A549 (cell line): ENCODE data around the gene NRXN2. TPM values are rescaled to one million over a fixed set of nuclear protein-coding genes. Genes with fewer than 3 reads are reported as not detected.

Source experiments
- ATAC-seq, 2 experiments: fragments of 200-7000 bp in 1 of 2; fragments of >200 bp in 1 of 2; cut with Nextera tagmentation in 1 of 2; cut with Tn5 transposase in 1 of 2; 3 replicates each; pipeline versions ENCODE4 v1.8.0 to v1.9.1; 2018 to 2020; ENCODE audit warnings: mild to moderate bottlenecking in 1 of 2, moderate library complexity in 1 of 2
- CTCF ChIA-PET: fragments of 300-600 bp; sonication (Branson Sonifier 250); formaldehyde crosslinking; extraction: SDS; loops from one replicate; lab custom pipeline; 2021; ENCODE audit warnings: antibody characterized with exemption, inconsistent platforms; lab: Yijun Ruan, JAX
- POLR2A ChIA-PET: fragments of 350-600 bp; formaldehyde crosslinking; extraction: SDS; loops from one replicate; lab custom pipeline; 2021; ENCODE audit warnings: antibody characterized with exemption, inconsistent platforms; lab: Yijun Ruan, JAX
- DNase-seq, 2 experiments: peaks; one replicate each; pipeline versions ENCODE4 v3.0.0 to v3.0.0-alpha.2; 2011 to 2016; ENCODE audit warnings: low read depth in 1 of 2, low spot score in 1 of 2
- FAIRE-seq: peaks from 2 replicates; lab custom pipeline; 2011; peaks lifted over from hg19 to GRCh38; lab: Jason Lieb, UNC
- H3K27ac ChIP-seq, 2 experiments: fragments of >200 bp; sonication (Bioruptor Twin); formaldehyde crosslinking; 3 replicates each; pipeline ENCODE4 v1.5.1; 2016 to 2017
- H3K4me1 ChIP-seq: fragments of >200 bp; sonication (Bioruptor Twin); formaldehyde crosslinking; 3 replicates; pipeline ENCODE4 v1.6.1; 2016
- H3K4me2 ChIP-seq: fragments of >200 bp; sonication (Bioruptor Twin); formaldehyde crosslinking; 3 replicates; pipeline ENCODE4 v1.6.1; 2016
- H3K4me3 ChIP-seq: fragments of >200 bp; sonication (Bioruptor Twin); formaldehyde crosslinking; 3 replicates; pipeline ENCODE4 v1.5.1; 2016
- H3K9me3 ChIP-seq: fragments of >200 bp; sonication (Bioruptor Twin); formaldehyde crosslinking; 3 replicates; pipeline ENCODE4 v1.6.1; 2016
- CBX2 ChIP-seq: fragments of 200-600 bp; sonication (generic); IDR thresholded peaks from 2 replicates; pipeline ENCODE4 v1.6.1; 2016; ENCODE audit warnings: low read depth, mild to moderate bottlenecking, borderline replicate concordance
- CBX8 ChIP-seq: fragments of 200-600 bp; sonication (generic); IDR thresholded peaks from 2 replicates; pipeline ENCODE4 v1.6.1; 2016
- CHD4 ChIP-seq: fragments of 200-600 bp; sonication (generic); IDR thresholded peaks from 2 replicates; pipeline ENCODE4 v1.6.1; 2016; ENCODE audit warnings: antibody characterized with exemption, mild to moderate bottlenecking, borderline replicate concordance
- EHF ChIP-seq: fragments of 250-450 bp; sonication (Bioruptor Pico); IDR thresholded peaks from 2 replicates; pipeline ENCODE4 v1.5.0; 2020; ENCODE audit warnings: mild to moderate bottlenecking
- EP300 ChIP-seq, 2 experiments: fragments of >200 bp; sonication (Bioruptor Twin); formaldehyde crosslinking; IDR thresholded peaks; 2 replicates in 1 of 2; 3 replicates in 1 of 2; pipeline ENCODE4 v1.6.1; 2016 to 2017
- ESRRA ChIP-seq: fragments of 150-350 bp; IDR thresholded peaks from 2 replicates; pipeline ENCODE4 v1.6.1; 2014; ENCODE audit warnings: mild to moderate bottlenecking, low read length, borderline replicate concordance
- FOSB ChIP-seq: fragments of 250-450 bp; sonication (Bioruptor Pico); IDR thresholded peaks from 2 replicates; pipeline ENCODE4 v1.5.0; 2020; ENCODE audit warnings: mild to moderate bottlenecking, moderate library complexity
- FOSL2 ChIP-seq, 2 experiments: fragments of 450-650 bp in 1 of 2; fragments of >200 bp in 1 of 2; sonication (Bioruptor Twin) in 1 of 2; formaldehyde crosslinking; IDR thresholded peaks; 2 replicates each; pipeline versions ENCODE4 v1.5.0 to v1.6.1; 2016 to 2020; ENCODE audit warnings: mild to moderate bottlenecking in 1 of 2, moderate library complexity in 1 of 2
- FOXS1 ChIP-seq: fragments of 250-450 bp; sonication (Bioruptor Pico); IDR thresholded peaks from 2 replicates; pipeline ENCODE4 v1.5.0; 2020; ENCODE audit warnings: mild to moderate bottlenecking, moderate library complexity
- GATA3 ChIP-seq: IDR thresholded peaks from 2 replicates; pipeline ENCODE4 v1.6.1; 2012; ENCODE audit warnings: borderline replicate concordance
- HES2 ChIP-seq: fragments of >200 bp; sonication (Bioruptor Twin); formaldehyde crosslinking; IDR thresholded peaks from 2 replicates; pipeline ENCODE4 v1.6.1; 2016
- HOXA7 ChIP-seq: fragments of 250-450 bp; sonication (Bioruptor Pico); IDR thresholded peaks from 2 replicates; pipeline ENCODE4 v1.5.0; 2020; ENCODE audit warnings: mild to moderate bottlenecking, moderate library complexity
- JUN ChIP-seq, 2 experiments: fragments of >200 bp; sonication (Bioruptor Twin); formaldehyde crosslinking; IDR thresholded peaks; 2 replicates in 1 of 2; 3 replicates in 1 of 2; pipeline ENCODE4 v1.6.1; 2016 to 2017
- KDM1A ChIP-seq: fragments of 200-600 bp; sonication (generic); IDR thresholded peaks from 2 replicates; pipeline ENCODE4 v1.6.1; 2016; ENCODE audit warnings: low read depth, mild to moderate bottlenecking
- MAFK ChIP-seq: fragments of 450-650 bp; IDR thresholded peaks from 2 replicates; pipeline ENCODE4 v1.6.1; 2014; ENCODE audit not compliant: partially characterized antibody
- MAZ ChIP-seq: fragments of 150-350 bp; IDR thresholded peaks from 2 replicates; pipeline ENCODE4 v1.6.1; 2014; ENCODE audit warnings: antibody characterized with exemption, low read depth, low read length, borderline replicate concordance
- MYC ChIP-seq: IDR thresholded peaks from 2 replicates; pipeline ENCODE4 v1.6.1; 2012; ENCODE audit warnings: mild to moderate bottlenecking, inconsistent platforms, low read length, improper control_type of control experiment, borderline replicate concordance
- NFE2L2 ChIP-seq: fragments of 150-350 bp; conservative IDR thresholded peaks from 2 replicates; pipeline ENCODE4 v1.6.1; 2014; ENCODE audit warnings: low read length
- NPAS2 ChIP-seq: fragments of 250-450 bp; sonication (Bioruptor Pico); IDR thresholded peaks from 2 replicates; pipeline ENCODE4 v1.8.0; 2022; ENCODE audit warnings: mild to moderate bottlenecking, moderate library complexity, borderline replicate concordance
- PBX3 ChIP-seq: IDR thresholded peaks from 2 replicates; pipeline ENCODE4 v1.6.1; 2012
- POLR2A ChIP-seq: IDR thresholded peaks from 2 replicates; pipeline ENCODE4 v1.6.1; 2012; ENCODE audit warnings: mild to moderate bottlenecking, low read length
- RFX5 ChIP-seq: fragments of 450-650 bp; IDR thresholded peaks from 2 replicates; pipeline ENCODE4 v1.7.1; 2014; ENCODE audit warnings: antibody characterized with exemption, mild to moderate bottlenecking, moderate library complexity
- RNF2 ChIP-seq: fragments of 200-600 bp; sonication (generic); IDR thresholded peaks from 2 replicates; pipeline ENCODE4 v1.6.1; 2016; ENCODE audit warnings: low read depth, mild to moderate bottlenecking, antibody characterized with exemption, moderate library complexity, borderline replicate concordance
- ZFP36 ChIP-seq: fragments of 450-650 bp; IDR thresholded peaks from 2 replicates; pipeline ENCODE4 v1.6.1; 2014; ENCODE audit warnings: borderline replicate concordance; ENCODE audit not compliant: partially characterized antibody
- ZSCAN20 ChIP-seq: fragments of 250-450 bp; sonication (Bioruptor Pico); IDR thresholded peaks from 2 replicates; pipeline ENCODE4 v1.8.0; 2022; ENCODE audit warnings: mild to moderate bottlenecking, moderate library complexity
- WGBS: methylation state at CpG from one replicate; pipeline ENCODE4 v1.1.6; 2017; ENCODE audit errors: missing lambda C conversion rate; 5-methylcytosine and 5-hydroxymethylcytosine counted together
- polyA plus RNA-seq, 4 experiments: library from polyadenylated mRNA; depleted of rRNA in 3 of 4; stranded (reverse); fragments of >200 nt; fragmentation: RNase III in 1 of 4; extraction: RNeasy Plus Mini Kit Qiagen cat#74134 plus additional on column Dnase treatment in 1 of 4; gene quantifications; 2 replicates in 3 of 4; 3 replicates in 1 of 4; pipeline ENCODE4 v1.2.3, GENCODE V29; 2011 to 2017
- TF ChIP-seq, protein P1 (sequence below): fragments of 250-450 bp; sonication (Bioruptor Pico); IDR thresholded peaks from 2 replicates; pipeline ENCODE4 v1.5.0; 2021; ENCODE audit warnings: mild to moderate bottlenecking, moderate library complexity, borderline replicate concordance
- TF ChIP-seq, protein P2 (sequence below): IDR thresholded peaks from 2 replicates; pipeline ENCODE4 v1.6.1; 2012; ENCODE audit warnings: low read depth, borderline replicate concordance
- TF ChIP-seq, protein P3 (sequence below): fragments of 250-450 bp; sonication (Bioruptor Pico); IDR thresholded peaks from 2 replicates; pipeline ENCODE4 v1.5.0; 2020; ENCODE audit warnings: low read depth, mild to moderate bottlenecking, moderate library complexity

Gene NRXN2
- polyA plus RNA-seq, 2 of the 4 experiments (the other 2 are of a cell fraction): 0.04 TPM; not detected in 1

DNA sequence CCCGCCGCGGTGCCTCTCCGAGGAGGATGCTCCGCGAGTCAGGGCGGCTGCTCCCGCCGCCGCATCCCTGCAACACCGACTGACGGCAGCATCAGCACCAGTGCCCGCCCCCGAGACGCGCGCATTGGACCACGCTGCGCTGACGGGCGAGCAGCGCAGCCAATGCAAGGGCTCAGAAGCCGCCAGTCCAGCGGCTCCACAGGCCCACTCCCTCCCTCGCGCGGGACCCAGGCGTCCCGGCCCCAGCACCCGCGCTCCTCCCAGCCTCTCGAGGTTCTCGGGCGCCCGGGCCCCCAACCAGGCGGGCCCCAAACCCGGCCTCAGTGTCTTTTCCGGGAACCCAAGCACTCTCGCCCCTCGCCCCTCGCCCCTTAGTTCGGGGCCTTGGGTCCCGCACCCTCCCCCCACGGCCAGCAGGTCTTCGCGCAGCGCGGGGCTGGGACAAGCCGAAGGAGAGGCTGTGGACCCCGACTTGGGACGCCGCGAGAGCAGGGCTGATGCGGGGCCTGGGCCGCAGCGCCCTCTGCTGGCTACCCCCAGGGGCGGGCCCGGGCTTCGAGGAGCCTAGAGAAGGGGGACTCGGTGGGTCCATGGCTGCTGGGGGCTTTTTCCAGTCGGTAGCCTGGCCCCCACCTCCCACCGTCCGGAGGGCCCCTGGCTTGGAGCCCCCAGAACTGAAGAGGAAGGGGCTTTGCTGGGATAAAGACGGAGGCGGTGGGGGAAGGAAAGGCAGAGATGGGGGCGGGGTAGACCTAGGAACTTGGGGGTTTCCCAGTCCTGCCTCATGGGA, at the start of gene NRXN2 (continued):
- TF ChIP-seq, protein P1, sequence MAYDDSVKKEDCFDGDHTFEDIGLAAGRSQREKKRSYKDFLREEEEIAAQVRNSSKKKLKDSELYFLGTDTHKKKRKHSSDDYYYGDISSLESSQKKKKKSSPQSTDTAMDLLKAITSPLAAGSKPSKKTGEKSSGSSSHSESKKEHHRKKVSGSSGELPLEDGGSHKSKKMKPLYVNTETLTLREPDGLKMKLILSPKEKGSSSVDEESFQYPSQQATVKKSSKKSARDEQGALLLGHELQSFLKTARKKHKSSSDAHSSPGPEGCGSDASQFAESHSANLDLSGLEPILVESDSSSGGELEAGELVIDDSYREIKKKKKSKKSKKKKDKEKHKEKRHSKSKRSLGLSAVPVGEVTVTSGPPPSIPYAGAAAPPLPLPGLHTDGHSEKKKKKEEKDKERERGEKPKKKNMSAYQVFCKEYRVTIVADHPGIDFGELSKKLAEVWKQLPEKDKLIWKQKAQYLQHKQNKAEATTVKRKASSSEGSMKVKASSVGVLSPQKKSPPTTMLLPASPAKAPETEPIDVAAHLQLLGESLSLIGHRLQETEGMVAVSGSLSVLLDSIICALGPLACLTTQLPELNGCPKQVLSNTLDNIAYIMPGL (CRISPR knock-in tag): no peak
- TF ChIP-seq PBX3: peak; percentile 93
- no peak for TF ChIP-seq CBX2
- TF ChIP-seq CBX8: no peak
- TF ChIP-seq KDM1A: no peak
- TF ChIP-seq JUN (IDR thresholded peaks at IDR 0.05): no peak
- TF ChIP-seq ZSCAN20 (CRISPR knock-in tag): no peak
- TF ChIP-seq RFX5: no peak
- TF ChIP-seq, protein P2, sequence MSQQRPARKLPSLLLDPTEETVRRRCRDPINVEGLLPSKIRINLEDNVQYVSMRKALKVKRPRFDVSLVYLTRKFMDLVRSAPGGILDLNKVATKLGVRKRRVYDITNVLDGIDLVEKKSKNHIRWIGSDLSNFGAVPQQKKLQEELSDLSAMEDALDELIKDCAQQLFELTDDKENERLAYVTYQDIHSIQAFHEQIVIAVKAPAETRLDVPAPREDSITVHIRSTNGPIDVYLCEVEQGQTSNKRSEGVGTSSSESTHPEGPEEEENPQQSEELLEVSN: peak; percentile 70; the same call in 1 of the 2 replicates
- TF ChIP-seq NPAS2 (CRISPR knock-in tag): no peak
- no peak for TF ChIP-seq FOXS1 (CRISPR knock-in tag)
- TF ChIP-seq GATA3: no peak
- TF ChIP-seq CHD4: no peak
- no peak for TF ChIP-seq FOSL2 (IDR thresholded peaks at IDR 0.05)
- TF ChIP-seq FOSL2 (CRISPR knock-in tag; IDR thresholded peaks at IDR 0.05): no peak

- no peak for DNase-seq
- H3K4me3 ChIP-seq: no peak overlapping the region
- POLR2A ChIA-PET: no interaction called here
- TF ChIP-seq POLR2A (no peak), KDM1A (no peak), MYC (no peak), MAZ (no peak), HES2 (no peak), JUN (IDR thresholded peaks at IDR 0.05) (no peak), ZFP36 (no peak), RNF2 (no peak), ESRRA (no peak), NFE2L2 (no peak), MAFK (no peak), HOXA7 (no peak), EP300 (IDR thresholded peaks at IDR 0.05) (no peak), FOSB (no peak), EHF (CRISPR knock-in tag) (no peak), CBX2 (no peak)
- TF ChIP-seq, protein P3, sequence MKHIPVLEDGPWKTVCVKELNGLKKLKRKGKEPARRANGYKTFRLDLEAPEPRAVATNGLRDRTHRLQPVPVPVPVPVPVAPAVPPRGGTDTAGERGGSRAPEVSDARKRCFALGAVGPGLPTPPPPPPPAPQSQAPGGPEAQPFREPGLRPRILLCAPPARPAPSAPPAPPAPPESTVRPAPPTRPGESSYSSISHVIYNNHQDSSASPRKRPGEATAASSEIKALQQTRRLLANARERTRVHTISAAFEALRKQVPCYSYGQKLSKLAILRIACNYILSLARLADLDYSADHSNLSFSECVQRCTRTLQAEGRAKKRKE (CRISPR knock-in tag): no peak
- TF ChIP-seq, all 56 proteins: peak for 0
- WGBS: 88% methylated on average over 3 of the region's 3 CpGs
- Histone ChIP-seq H3K4me1 (peaks cover 37% of the 10 kb centered on the region), H3K27ac (no peak overlapping the region), H3K4me2 (no peak overlapping the region), H3K9me3 (no peaks in the 10 kb centered on the region)
- CTCF ChIA-PET: interaction anchor here (0.7 to 1.5 kb wide), 4 partner anchors 9 to 346 kb away, joined by 3 to 9 read pairs (median 3); no protein-coding TSS in a partner anchor
- no peak for ATAC-seq
- no peak for FAIRE-seq
These were observed 49.5 kb upstream of the NRXN2 start for GRCh38 chr11:64772303-64773018.
